Neural cell (in vitro differentiated cells): ENCODE measurements around the gene TSKU. TPM values are rescaled to one million over a fixed set of nuclear protein-coding genes. Genes with fewer than 3 reads are reported as not detected.

Experiments
- H2AFZ ChIP-seq: fragments of 200-600, 300-800 bp; sonication (generic), shearing (Covaris generic); 2 replicates; pipeline ENCODE4 v1.6.0; 2014; ENCODE audit warnings: low read depth, mild to moderate bottlenecking, antibody characterized with exemption, low read length, moderate library complexity
- H3F3A ChIP-seq: fragments of 200-600 bp; shearing (Covaris generic); 2 replicates; pipeline ENCODE4 v1.6.1; 2016; ENCODE audit warnings: mild to moderate bottlenecking, moderate library complexity, mixed read lengths, antibody characterized with exemption, low read length; ENCODE audit not compliant: insufficient read depth, poor library complexity, severe bottlenecking
- H3K27ac ChIP-seq: fragments of 200-600, 300-800 bp; sonication (generic), shearing (Covaris generic); 2 replicates; pipeline ENCODE4 v1.5.1; 2014; ENCODE audit warnings: mild to moderate bottlenecking, low read length, moderate library complexity
- H3K27me3 ChIP-seq: fragments of 300-800, 200-600 bp; sonication (generic), shearing (Covaris generic); 2 replicates; pipeline ENCODE4 v1.6.0; 2014; ENCODE audit warnings: mild to moderate bottlenecking, low read depth, low read length, moderate library complexity; ENCODE audit not compliant: insufficient read depth
- H3K36me3 ChIP-seq: fragments of 300-800, 200-600 bp; sonication (generic), shearing (Covaris generic); 2 replicates; pipeline ENCODE4 v1.5.1; 2014; ENCODE audit warnings: mild to moderate bottlenecking, antibody characterized with exemption, low read length, moderate library complexity; ENCODE audit not compliant: insufficient read depth
- H3K4me2 ChIP-seq: fragments of 300-800, 200-600 bp; sonication (generic), shearing (Covaris generic); 2 replicates; pipeline ENCODE4 v1.6.0; 2014; ENCODE audit warnings: mild to moderate bottlenecking, low read length
- H3K4me3 ChIP-seq: fragments of 300-800, 200-600 bp; sonication (generic), shearing (Covaris generic); 2 replicates; pipeline ENCODE4 v1.5.1; 2014; ENCODE audit warnings: mild to moderate bottlenecking, low read length, moderate library complexity
- H3K79me2 ChIP-seq: fragments of 200-600 bp; shearing (Covaris generic); replicated peaks from 2 replicates; pipeline ENCODE4 v1.6.0; 2014; ENCODE audit warnings: mild to moderate bottlenecking, low read length, moderate library complexity; ENCODE audit not compliant: insufficient read depth
- H3K9ac ChIP-seq: fragments of 300-800, 200-600 bp; sonication (generic), shearing (Covaris generic); 2 replicates; pipeline ENCODE4 v1.6.1; 2016; ENCODE audit warnings: mild to moderate bottlenecking, low read length, mixed read lengths
- H3K9me2 ChIP-seq: fragments of 200-600 bp; shearing (Covaris generic); 2 replicates; pipeline ENCODE4 v1.6.1; 2016; ENCODE audit warnings: mild to moderate bottlenecking, low read length, mixed read lengths; ENCODE audit not compliant: insufficient read depth
- H3K9me3 ChIP-seq: fragments of 200-600, 300-800 bp; sonication (generic), shearing (Covaris generic); 2 replicates; pipeline ENCODE4 v1.6.1; 2016; ENCODE audit warnings: mild to moderate bottlenecking, mixed run types, low read length, moderate library complexity, mixed read lengths
- H4K20me1 ChIP-seq: fragments of 200-600 bp; shearing (Covaris generic); 2 replicates; pipeline ENCODE4 v1.6.1; 2016; ENCODE audit warnings: mild to moderate bottlenecking, mixed run types; ENCODE audit not compliant: insufficient read depth
- CTCF ChIP-seq: fragments of 450-650 bp; IDR thresholded peaks from 2 replicates; pipeline ENCODE4 v1.5.1; 2014; ENCODE audit warnings: antibody characterized with exemption, mild to moderate bottlenecking, moderate library complexity; ENCODE audit not compliant: poor library complexity, severe bottlenecking
- EP300 ChIP-seq: fragments of 450-650 bp; conservative IDR thresholded peaks from 2 replicates; pipeline ENCODE4 v1.6.1; 2014; ENCODE audit warnings: antibody characterized with exemption, mild to moderate bottlenecking, moderate library complexity; ENCODE audit not compliant: poor library complexity, severe bottlenecking
- EZH2 ChIP-seq: fragments of 200-600, 300-800 bp; shearing (Covaris generic), sonication (generic); IDR thresholded peaks from 2 replicates; pipeline ENCODE4 v1.6.1; 2014; ENCODE audit warnings: antibody characterized with exemption, low read length, borderline replicate concordance, mild to moderate bottlenecking; ENCODE audit not compliant: insufficient read depth, poor library complexity, severe bottlenecking
- MXI1 ChIP-seq: fragments of 450-650 bp; conservative IDR thresholded peaks from 2 replicates; pipeline ENCODE4 v1.6.1; 2014; ENCODE audit warnings: antibody characterized with exemption, mild to moderate bottlenecking; ENCODE audit not compliant: poor library complexity, severe bottlenecking
- POLR2AphosphoS5 ChIP-seq: IDR thresholded peaks from 2 replicates; pipeline ENCODE4 v1.6.1; 2012
- RAD21 ChIP-seq: fragments of 450-650 bp; conservative IDR thresholded peaks from 2 replicates; pipeline ENCODE4 v1.6.1; 2014; ENCODE audit warnings: antibody characterized with exemption, mild to moderate bottlenecking, moderate library complexity
- REST ChIP-seq: IDR thresholded peaks from 2 replicates; pipeline ENCODE4 v1.6.1; 2012; ENCODE audit warnings: borderline replicate concordance
- SMC3 ChIP-seq: fragments of 450-650 bp; conservative IDR thresholded peaks from 2 replicates; pipeline ENCODE4 v1.6.1; 2014; ENCODE audit warnings: antibody characterized with exemption, mild to moderate bottlenecking, moderate library complexity; ENCODE audit not compliant: poor library complexity
- TAF1 ChIP-seq: IDR thresholded peaks from 2 replicates; pipeline ENCODE4 v1.6.1; 2012; ENCODE audit warnings: low read depth
- polyA plus RNA-seq: library from polyadenylated mRNA; depleted of rRNA; stranded (reverse); fragments of >200 nt; gene quantifications from 2 replicates; pipeline ENCODE4 v1.2.3, GENCODE V29; 2014

The TSKU gene
- polyA plus RNA-seq, 1 donor from 2014 or later, result 3.5 TPM

GRCh38 chr11:76803811-76804600, 20.9 kb downstream of the TSKU start:
- Histone ChIP-seq H3K4me3 (no peak overlapping the region), H3K27ac (no peak overlapping the region), H3K4me2 (no peak overlapping the region), H4K20me1 (no peaks in the 10 kb centered on the region), H3F3A (no peaks in the 10 kb centered on the region), H3K9me2 (no peaks in the 10 kb centered on the region), H2AFZ (no peak overlapping the region), H3K9me3 (no peaks in the 10 kb centered on the region), H3K36me3 (no peaks in the 10 kb centered on the region), H3K79me2 (no peaks in the 10 kb centered on the region), H3K27me3 (no peaks in the 10 kb centered on the region), H3K9ac (no peak overlapping the region)
- TF ChIP-seq MXI1, result no peak
- no peak for TF ChIP-seq SMC3
- TF ChIP-seq REST, result no peak
- no peak for TF ChIP-seq POLR2AphosphoS5
- TF ChIP-seq CTCF, result no peak
- TF ChIP-seq EZH2, result no peak
- TF ChIP-seq TAF1, result no peak
- no peak for TF ChIP-seq RAD21
- TF ChIP-seq EP300, result no peak

DNA sequence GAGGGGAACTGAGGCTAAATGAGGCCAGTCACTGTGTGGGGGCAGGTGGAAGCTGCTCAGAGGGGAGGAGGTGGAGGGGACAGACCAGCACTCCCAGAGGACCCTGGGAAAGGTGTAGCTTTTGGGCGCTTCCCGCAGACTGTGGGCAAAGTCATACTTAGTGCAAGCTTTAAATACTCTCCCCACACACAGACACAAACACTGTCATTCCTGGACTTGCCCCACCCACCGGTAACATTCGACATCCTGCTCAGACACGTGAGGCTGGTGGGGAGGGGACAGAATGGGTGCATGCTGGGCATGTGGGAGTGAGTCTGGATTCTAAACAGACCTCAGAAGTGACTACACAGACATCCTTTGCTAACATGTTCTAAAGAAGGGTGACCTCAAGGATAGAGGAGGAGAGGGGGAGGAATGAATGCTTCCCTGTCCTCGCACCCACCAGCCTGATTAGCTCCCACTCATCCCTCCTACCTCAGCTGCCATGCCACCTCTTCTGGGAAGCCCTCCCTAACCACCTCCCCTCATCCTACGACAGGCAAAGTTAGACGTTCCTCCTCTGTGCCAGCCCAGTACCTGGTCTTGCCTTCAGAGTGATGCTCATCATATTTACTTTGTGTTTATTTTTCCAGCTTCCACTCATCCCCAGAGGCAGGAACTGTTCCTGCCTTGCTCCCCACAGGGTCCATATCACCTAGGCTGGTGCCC, 22.2 kb downstream of the TSKU start:
- Histone ChIP-seq H3K4me2 (no peak overlapping the region), H2AFZ (no peak overlapping the region), H3K27me3 (no peaks in the 10 kb centered on the region), H3K9me2 (no peaks in the 10 kb centered on the region), H3K9ac (no peak overlapping the region), H3K36me3 (no peaks in the 10 kb centered on the region), H3K9me3 (no peaks in the 10 kb centered on the region), H4K20me1 (no peaks in the 10 kb centered on the region), H3K27ac (no peak overlapping the region), H3K79me2 (no peaks in the 10 kb centered on the region), H3K4me3 (no peak overlapping the region), H3F3A (no peaks in the 10 kb centered on the region)
- TF ChIP-seq EP300, result no peak
- TF ChIP-seq EZH2, result no peak
- TF ChIP-seq TAF1, result no peak
- no peak for TF ChIP-seq REST
- no peak for TF ChIP-seq CTCF
- TF ChIP-seq MXI1, result no peak
- no peak for TF ChIP-seq POLR2AphosphoS5
- TF ChIP-seq RAD21, result no peak
- no peak for TF ChIP-seq SMC3
